Keratinocyte (primary cell): ENCODE measurements around the gene MICAL2. TPM values are rescaled to one million over a fixed set of nuclear protein-coding genes. Genes with fewer than 3 reads are reported as not detected.

ENCODE experiments used
- DNase-seq: peaks from one replicate; pipeline ENCODE4 v3.0.0-alpha.2; 2011; ENCODE audit warnings: low read depth, missing footprints, low spot score
- FAIRE-seq: peaks from 2 replicates; lab custom pipeline; 2011; peaks lifted over from hg19 to GRCh38; lab: Jason Lieb, UNC
- H2AFZ ChIP-seq: 2 replicates; pipeline ENCODE4 v1.6.0; 2012; ENCODE audit warnings: low read length, control low read depth, inconsistent platforms; ENCODE audit not compliant: control insufficient read depth
- H3K27ac ChIP-seq: 2 replicates; pipeline ENCODE4 v1.5.1; 2011; ENCODE audit warnings: low read length; ENCODE audit not compliant: control insufficient read depth, insufficient read depth
- H3K27me3 ChIP-seq: 3 replicates; pipeline ENCODE4 v1.6.0; 2011; ENCODE audit warnings: low read length; ENCODE audit not compliant: control insufficient read depth, insufficient read depth; ENCODE audit errors: extremely low read depth
- H3K36me3 ChIP-seq, 2 experiments: 2 replicates in 1 of 2; 3 replicates in 1 of 2; pipeline ENCODE4 v1.5.1; 2011; ENCODE audit warnings: low read length in 2 of 2, mild to moderate bottlenecking in 1 of 2; ENCODE audit not compliant: control insufficient read depth in 2 of 2, insufficient read depth in 2 of 2; ENCODE audit errors: extremely low read depth in 1 of 2
- H3K4me1 ChIP-seq: 3 replicates; pipeline ENCODE4 v1.5.1; 2011; ENCODE audit warnings: low read length; ENCODE audit not compliant: control insufficient read depth, insufficient read depth; ENCODE audit errors: extremely low read depth
- H3K4me2 ChIP-seq: 3 replicates; pipeline ENCODE4 v1.6.0; 2011; ENCODE audit warnings: low read depth, low read length; ENCODE audit not compliant: control insufficient read depth, insufficient read depth; ENCODE audit errors: extremely low read depth
- H3K4me3 ChIP-seq, 3 experiments: fragments of 200-600 bp in 1 of 3; sonication (generic) in 1 of 3; 2 replicates in 2 of 3; 3 replicates in 1 of 3; pipeline ENCODE4 v1.5.1; 2011 to 2016; ENCODE audit warnings: low read length in 3 of 3, mild to moderate bottlenecking in 3 of 3, control low read depth in 2 of 3, inconsistent platforms in 1 of 3, low read depth in 1 of 3, mixed read lengths in 1 of 3, mixed run types in 1 of 3, moderate library complexity in 1 of 3; ENCODE audit not compliant: control insufficient read depth in 2 of 3, insufficient read depth in 2 of 3; ENCODE audit errors: extremely low read depth in 1 of 3
- H3K79me2 ChIP-seq: 2 replicates; pipeline ENCODE4 v1.6.0; 2012; ENCODE audit warnings: low read length; ENCODE audit not compliant: control insufficient read depth, insufficient read depth
- H3K9ac ChIP-seq: 3 replicates; pipeline ENCODE4 v1.6.0; 2011; ENCODE audit warnings: low read length; ENCODE audit not compliant: control insufficient read depth, insufficient read depth; ENCODE audit errors: extremely low read depth
- H3K9me1 ChIP-seq: 3 replicates; pipeline ENCODE4 v1.6.0; 2011; ENCODE audit warnings: low read length; ENCODE audit not compliant: control insufficient read depth, insufficient read depth; ENCODE audit errors: extremely low read depth
- H3K9me3 ChIP-seq: 2 replicates; pipeline ENCODE4 v1.5.1; 2012; ENCODE audit warnings: low read depth, low read length; ENCODE audit not compliant: control insufficient read depth
- H4K20me1 ChIP-seq: 3 replicates; pipeline ENCODE4 v1.6.0; 2011; ENCODE audit warnings: low read length; ENCODE audit not compliant: control insufficient read depth, insufficient read depth; ENCODE audit errors: extremely low read depth
- EZH2 ChIP-seq: IDR thresholded peaks from one replicate; pipeline ENCODE4 v1.6.1; 2012; ENCODE audit warnings: inconsistent platforms, mild to moderate bottlenecking, low read length, moderate library complexity
- dilution Hi-C: fragments of 300-500 bp; cut with MboI; formaldehyde crosslinking; loops from one replicate; pipeline ENCODE4 v1.7.0; 2020; ENCODE audit warnings: low sequenced_read_pairs; ENCODE audit not compliant: extremely low pct_ligation_motif_present
- polyA plus RNA-seq, 5 experiments: library from polyadenylated mRNA; depleted of rRNA in 3 of 5; stranded (reverse) in 3 of 5; stranded (forward) in 1 of 5; unstranded in 1 of 5; fragments of >200 nt; gene quantifications; 1 replicate in 1 of 5; 2 replicates in 3 of 5; 3 replicates in 1 of 5; pipeline versions ENCODE4 v1.2.1 to v1.2.3, GENCODE V29; 2011 to 2012; ENCODE audit warnings: missing spikeins in 2 of 5, low read depth in 1 of 5, low replicate concordance in 1 of 5
- TF ChIP-seq, protein P1 (sequence below), 3 experiments: IDR thresholded peaks in 1 of 3; conservative IDR thresholded peaks in 1 of 3; optimal IDR thresholded peaks in 1 of 3; 2 replicates in 2 of 3; 3 replicates in 1 of 3; pipeline versions ENCODE3 to v1.5.1; 2011; ENCODE audit warnings: low read length in 3 of 3, mild to moderate bottlenecking in 3 of 3, moderate library complexity in 2 of 3, control low read depth in 1 of 3, inconsistent platforms in 1 of 3; ENCODE audit not compliant: insufficient read depth in 2 of 3; ENCODE audit errors: extremely low read depth in 1 of 3

Gene MICAL2
- polyA plus RNA-seq, 1 donor (not counting 4 experiments of a cell fraction or from before 2014, with no cell fraction given): 83.9 TPM

DNA sequence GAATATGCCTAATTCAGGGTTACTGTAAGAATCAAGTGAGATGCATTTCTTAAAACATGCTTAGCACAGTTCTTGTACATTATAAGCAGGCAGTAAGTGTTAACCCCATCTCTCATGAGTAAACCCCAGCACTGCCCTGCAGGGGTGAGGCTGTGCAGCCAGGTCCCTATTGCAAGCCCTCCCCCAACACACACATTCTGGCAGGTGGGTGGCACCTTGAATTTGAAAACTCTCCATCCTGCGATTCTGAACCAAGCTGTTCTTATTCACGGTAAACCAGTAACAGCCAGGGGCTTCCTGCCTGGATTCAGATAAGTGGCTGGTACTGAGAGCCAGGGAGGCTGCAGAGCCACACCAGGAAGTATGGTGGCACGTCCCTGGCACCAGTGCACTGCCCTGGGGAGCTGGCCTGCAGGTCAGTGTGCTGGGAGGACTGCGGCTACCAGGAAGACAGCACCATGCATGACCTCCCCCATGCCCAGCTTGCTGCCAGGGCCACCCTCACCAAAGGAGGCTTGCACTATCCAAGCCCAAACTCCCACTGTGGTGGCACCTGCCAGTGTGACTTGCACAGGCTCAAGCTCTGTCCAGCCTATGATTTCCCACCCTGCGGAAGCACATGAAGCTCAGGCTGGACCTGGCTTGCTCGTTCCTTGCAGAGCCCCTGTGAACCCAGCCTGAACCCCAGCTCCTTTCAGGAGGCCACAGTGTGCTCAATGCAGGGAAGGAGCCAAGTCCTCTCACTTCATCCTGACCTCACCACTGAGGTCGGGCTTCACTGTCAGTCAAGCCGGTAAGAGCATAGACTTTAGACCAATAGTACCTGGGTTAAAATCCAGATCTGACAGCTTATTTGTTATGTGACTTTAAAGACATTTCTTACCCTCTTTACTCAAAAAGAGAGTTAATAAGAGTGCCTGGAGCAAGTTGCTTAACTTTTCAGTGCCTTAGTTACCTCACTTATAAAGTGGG lies 88.1 kb downstream of the MICAL2 start:
- H3K27me3 ChIP-seq: no peaks in the 10 kb centered on the region
- peaks cover 25 to 61% of the 10 kb centered on the region in 2 experiments for H3K36me3 ChIP-seq
- dilution Hi-C loops: no loop called here
- H2AFZ ChIP-seq: no peak overlapping the region
- H4K20me1 ChIP-seq: no peaks in the 10 kb centered on the region
- no peak overlapping the region for H3K4me3 ChIP-seq
- H3K9me1 ChIP-seq: no peaks in the 10 kb centered on the region
- no peak overlapping the region for H3K4me2 ChIP-seq
- H3K9me3 ChIP-seq: no peaks in the 10 kb centered on the region
- no peak overlapping the region for H3K27ac ChIP-seq
- FAIRE-seq (no peak), DNase-seq (no peak)
- H3K79me2 ChIP-seq: peaks cover 85% of the 10 kb centered on the region
- H3K9ac ChIP-seq: no peak overlapping the region
- H3K4me1 ChIP-seq: peaks cover 41% of the 10 kb centered on the region
- TF ChIP-seq EZH2: no peak
- TF ChIP-seq, protein P1, sequence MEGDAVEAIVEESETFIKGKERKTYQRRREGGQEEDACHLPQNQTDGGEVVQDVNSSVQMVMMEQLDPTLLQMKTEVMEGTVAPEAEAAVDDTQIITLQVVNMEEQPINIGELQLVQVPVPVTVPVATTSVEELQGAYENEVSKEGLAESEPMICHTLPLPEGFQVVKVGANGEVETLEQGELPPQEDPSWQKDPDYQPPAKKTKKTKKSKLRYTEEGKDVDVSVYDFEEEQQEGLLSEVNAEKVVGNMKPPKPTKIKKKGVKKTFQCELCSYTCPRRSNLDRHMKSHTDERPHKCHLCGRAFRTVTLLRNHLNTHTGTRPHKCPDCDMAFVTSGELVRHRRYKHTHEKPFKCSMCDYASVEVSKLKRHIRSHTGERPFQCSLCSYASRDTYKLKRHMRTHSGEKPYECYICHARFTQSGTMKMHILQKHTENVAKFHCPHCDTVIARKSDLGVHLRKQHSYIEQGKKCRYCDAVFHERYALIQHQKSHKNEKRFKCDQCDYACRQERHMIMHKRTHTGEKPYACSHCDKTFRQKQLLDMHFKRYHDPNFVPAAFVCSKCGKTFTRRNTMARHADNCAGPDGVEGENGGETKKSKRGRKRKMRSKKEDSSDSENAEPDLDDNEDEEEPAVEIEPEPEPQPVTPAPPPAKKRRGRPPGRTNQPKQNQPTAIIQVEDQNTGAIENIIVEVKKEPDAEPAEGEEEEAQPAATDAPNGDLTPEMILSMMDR (optimal IDR thresholded peaks at IDR 0.05 in 1 of 3, IDR thresholded peaks at IDR 0.05 in 1 of 3, conservative IDR thresholded peaks at IDR 0.05 in 1 of 3; ENCODE audit: extremely low read depth in 1 of 3, insufficient read depth in 2 of 3, low read length in 3 of 3): no peak

- Histone ChIP-seq H4K20me1 (no peaks in the 10 kb centered on the region), H3K9ac (no peak overlapping the region), H3K79me2 (peaks cover 84% of the 10 kb centered on the region), H3K27ac (peak overlapping the region; percentile 47), H3K27me3 (no peaks in the 10 kb centered on the region), H3K4me1 (peaks cover 35% of the 10 kb centered on the region), H3K36me3 (peaks cover 31 to 61% of the 10 kb centered on the region in 2 experiments), H3K4me3 (no peak overlapping the region), H3K4me2 (no peak overlapping the region), H3K9me3 (no peaks in the 10 kb centered on the region), H2AFZ (no peak overlapping the region), H3K9me1 (no peaks in the 10 kb centered on the region)
- FAIRE-seq: no peak
- no peak for DNase-seq
- TF ChIP-seq, protein P1 (optimal IDR thresholded peaks at IDR 0.05 in 1 of 3, IDR thresholded peaks at IDR 0.05 in 1 of 3, conservative IDR thresholded peaks at IDR 0.05 in 1 of 3; ENCODE audit: extremely low read depth in 1 of 3, insufficient read depth in 2 of 3, low read length in 3 of 3): no peak
- TF ChIP-seq EZH2: no peak
- dilution Hi-C loops: no loop called here
These were observed 89.0 kb downstream of the MICAL2 start for GRCh38 chr11:12199231-12199948.
